ENCODE measurements around the gene ERVK3-1.

The ERVK3-1 gene

DNA sequence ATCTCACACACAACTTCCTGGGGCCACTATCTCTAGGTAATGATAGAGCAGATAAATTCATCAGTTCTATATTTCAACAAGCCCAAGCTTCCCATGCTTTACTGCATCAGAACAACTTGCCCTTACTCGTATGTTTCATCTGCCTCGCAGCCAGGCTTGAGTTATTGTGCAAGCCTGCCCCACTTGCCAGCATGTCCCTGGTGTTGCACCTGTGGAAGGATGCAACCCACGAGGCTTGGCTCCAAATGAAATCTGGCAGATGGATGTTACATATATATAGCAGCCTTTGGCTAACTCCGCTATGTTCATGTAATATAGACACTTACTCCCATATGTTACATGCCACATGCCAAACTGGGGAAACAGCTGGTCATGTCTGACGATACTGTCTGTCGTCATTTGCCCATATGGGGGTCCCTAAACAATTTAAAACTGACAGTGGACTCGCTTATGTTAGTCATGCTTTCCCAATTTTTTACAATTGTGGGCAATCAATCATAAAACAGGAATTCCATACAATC, 6.2 kb downstream of the ERVK3-1 start:
- no peak overlapping the region for H3K4me2 ChIP-seq (ENCODE audit: low read length)
- H3K79me2 ChIP-seq (ENCODE audit: low read length), result peaks cover 27% of the 10 kb centered on the region
- H3K36me3 ChIP-seq (replicated peaks; ENCODE audit: low read depth, low read length), result peaks cover 84% of the 10 kb centered on the region

DNA sequence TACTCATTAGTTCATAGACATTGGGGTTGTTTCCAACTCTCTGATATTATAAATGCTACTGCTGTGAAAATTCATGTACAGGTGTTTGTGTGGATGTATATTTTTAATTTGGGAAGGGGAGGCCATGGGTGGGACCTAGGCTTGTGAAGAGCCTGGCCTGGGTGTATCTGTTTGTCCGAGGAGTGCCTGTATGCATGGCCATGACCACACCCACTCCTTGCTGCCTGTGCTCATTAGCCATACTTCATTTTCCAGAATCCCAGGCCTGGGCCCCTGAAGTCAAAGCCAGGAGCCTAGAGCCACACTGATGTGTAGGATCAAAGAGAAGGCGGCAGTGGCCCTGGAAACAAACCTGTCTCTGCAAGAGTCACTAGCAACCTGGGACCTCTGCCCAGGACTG, 10.4 kb downstream of the ERVK3-1 start:
- Histone ChIP-seq H4K20me1 (ENCODE audit: insufficient read depth, low read length) (peaks cover 10% of the 10 kb centered on the region), H3K27ac (ENCODE audit: low read length) (no peak overlapping the region), H3K4me2 (ENCODE audit: low read length) (no peak overlapping the region), H3K4me1 (ENCODE audit: low read length) (no peaks in the 10 kb centered on the region), H3K4me3 (ENCODE audit: low read length) (no peak overlapping the region), H3K9ac (ENCODE audit: low read length) (no peak overlapping the region), H3K79me2 (ENCODE audit: low read length) (peaks cover 9% of the 10 kb centered on the region), H2AFZ (ENCODE audit: low read depth, low read length) (no peak overlapping the region), H3K9me3 (ENCODE audit: insufficient read depth, low read length) (no peaks in the 10 kb centered on the region), H3K36me3 (replicated peaks; ENCODE audit: low read depth, low read length) (peaks cover 48% of the 10 kb centered on the region), H3K27me3 (ENCODE audit: low read depth, low read length) (no peaks in the 10 kb centered on the region)
- TF ChIP-seq, protein P1, sequence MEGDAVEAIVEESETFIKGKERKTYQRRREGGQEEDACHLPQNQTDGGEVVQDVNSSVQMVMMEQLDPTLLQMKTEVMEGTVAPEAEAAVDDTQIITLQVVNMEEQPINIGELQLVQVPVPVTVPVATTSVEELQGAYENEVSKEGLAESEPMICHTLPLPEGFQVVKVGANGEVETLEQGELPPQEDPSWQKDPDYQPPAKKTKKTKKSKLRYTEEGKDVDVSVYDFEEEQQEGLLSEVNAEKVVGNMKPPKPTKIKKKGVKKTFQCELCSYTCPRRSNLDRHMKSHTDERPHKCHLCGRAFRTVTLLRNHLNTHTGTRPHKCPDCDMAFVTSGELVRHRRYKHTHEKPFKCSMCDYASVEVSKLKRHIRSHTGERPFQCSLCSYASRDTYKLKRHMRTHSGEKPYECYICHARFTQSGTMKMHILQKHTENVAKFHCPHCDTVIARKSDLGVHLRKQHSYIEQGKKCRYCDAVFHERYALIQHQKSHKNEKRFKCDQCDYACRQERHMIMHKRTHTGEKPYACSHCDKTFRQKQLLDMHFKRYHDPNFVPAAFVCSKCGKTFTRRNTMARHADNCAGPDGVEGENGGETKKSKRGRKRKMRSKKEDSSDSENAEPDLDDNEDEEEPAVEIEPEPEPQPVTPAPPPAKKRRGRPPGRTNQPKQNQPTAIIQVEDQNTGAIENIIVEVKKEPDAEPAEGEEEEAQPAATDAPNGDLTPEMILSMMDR (IDR thresholded peaks at IDR 0.05; ENCODE audit: low read depth, low read length), result no peak
- TF ChIP-seq EZH2phosphoT487 (IDR thresholded peaks at IDR 0.05; ENCODE audit: low read depth), result no peak

More for the DNA sequence above, 6.2 kb downstream of the ERVK3-1 start:
- Histone ChIP-seq H3K9ac (ENCODE audit: low read length) (no peak overlapping the region), H3K27me3 (ENCODE audit: low read depth, low read length) (no peaks in the 10 kb centered on the region), H2AFZ (ENCODE audit: low read depth, low read length) (no peak overlapping the region), H3K27ac (ENCODE audit: low read length) (no peak overlapping the region), H3K4me1 (ENCODE audit: low read length) (peaks cover 1% of the 10 kb centered on the region), H3K4me3 (ENCODE audit: low read length) (no peak overlapping the region), H4K20me1 (ENCODE audit: insufficient read depth, low read length) (peaks cover 4% of the 10 kb centered on the region), H3K9me3 (ENCODE audit: insufficient read depth, low read length) (no peaks in the 10 kb centered on the region)
- TF ChIP-seq EZH2phosphoT487 (IDR thresholded peaks at IDR 0.05; ENCODE audit: low read depth), result no peak
- TF ChIP-seq, protein P1 (IDR thresholded peaks at IDR 0.05; ENCODE audit: low read depth, low read length), result no peak

DNA sequence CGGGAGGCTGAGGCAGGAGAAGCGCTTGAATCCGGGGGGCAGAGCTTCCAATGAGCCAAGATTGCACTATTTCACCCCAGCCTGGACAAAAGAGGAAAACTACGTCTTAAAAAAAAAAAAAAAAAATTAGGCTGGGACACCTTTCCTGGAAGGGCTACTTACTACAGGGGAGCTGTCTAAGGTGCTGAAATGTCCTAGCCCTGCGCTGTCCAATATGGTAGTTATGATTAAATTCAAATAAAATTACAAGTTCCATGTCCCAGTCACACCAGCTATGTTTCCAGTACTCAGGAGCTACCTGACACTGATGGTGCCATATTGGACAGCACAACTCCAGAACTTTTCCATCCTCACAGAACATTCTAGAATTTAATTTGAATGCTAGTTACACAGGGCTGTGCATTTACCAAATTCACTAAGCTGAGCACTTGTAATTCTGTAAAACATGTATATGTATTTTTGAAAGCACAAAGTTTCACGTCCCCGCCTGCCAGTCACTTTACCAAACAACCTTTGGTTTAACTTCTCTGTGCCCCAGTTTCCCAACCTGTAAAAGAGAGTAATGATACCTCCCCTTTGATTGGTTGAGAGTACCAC, 12.4 kb downstream of the ERVK3-1 start:
- H3K9me3 ChIP-seq (ENCODE audit: insufficient read depth, low read length), result no peaks in the 10 kb centered on the region
- peaks cover 35% of the 10 kb centered on the region for H3K36me3 ChIP-seq (replicated peaks; ENCODE audit: low read depth, low read length)
- no peaks in the 10 kb centered on the region for H3K79me2 ChIP-seq (ENCODE audit: low read length)
- no peak overlapping the region for H2AFZ ChIP-seq (ENCODE audit: low read depth, low read length)
- TF ChIP-seq, protein P1 (IDR thresholded peaks at IDR 0.05; ENCODE audit: low read depth, low read length), result no peak
- TF ChIP-seq EZH2phosphoT487 (IDR thresholded peaks at IDR 0.05; ENCODE audit: low read depth), result no peak
- H3K4me1 ChIP-seq (ENCODE audit: low read length), result no peaks in the 10 kb centered on the region
- no peak overlapping the region for H3K27ac ChIP-seq (ENCODE audit: low read length)
- no peak overlapping the region for H3K4me2 ChIP-seq (ENCODE audit: low read length)
- no peak overlapping the region for H3K4me3 ChIP-seq (ENCODE audit: low read length)
- peaks cover 10% of the 10 kb centered on the region for H4K20me1 ChIP-seq (ENCODE audit: insufficient read depth, low read length)
- H3K9ac ChIP-seq (ENCODE audit: low read length), result no peak overlapping the region
- H3K27me3 ChIP-seq (ENCODE audit: low read depth, low read length), result no peaks in the 10 kb centered on the region

DNA sequence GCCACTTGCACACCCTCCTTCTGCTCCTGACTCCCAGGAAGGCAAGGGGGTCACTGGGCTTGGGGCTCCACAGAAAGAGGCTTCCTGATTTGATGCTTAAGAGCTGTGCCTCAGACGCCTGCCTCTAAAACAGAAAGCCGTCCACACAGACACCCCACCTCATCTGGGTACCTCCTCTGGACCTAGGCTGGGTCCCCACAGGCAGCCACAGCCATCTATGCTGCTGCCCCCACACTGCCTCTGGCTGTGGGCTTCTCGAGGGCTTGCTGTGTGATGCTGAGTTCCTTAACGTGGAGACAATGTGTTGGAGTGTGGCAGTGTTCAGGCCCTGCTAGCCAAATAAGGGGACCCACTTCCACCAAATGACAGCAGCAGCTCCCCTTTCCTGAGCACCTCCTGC, 13.1 kb downstream of the ERVK3-1 start:
- no peak overlapping the region for H3K4me3 ChIP-seq (ENCODE audit: low read length)
- no peaks in the 10 kb centered on the region for H3K27me3 ChIP-seq (ENCODE audit: low read depth, low read length)
- TF ChIP-seq, protein P1 (IDR thresholded peaks at IDR 0.05; ENCODE audit: low read depth, low read length), result no peak
- TF ChIP-seq EZH2phosphoT487 (IDR thresholded peaks at IDR 0.05; ENCODE audit: low read depth), result no peak
- H4K20me1 ChIP-seq (ENCODE audit: insufficient read depth, low read length), result peaks cover 10% of the 10 kb centered on the region
- H3K9ac ChIP-seq (ENCODE audit: low read length), result no peak overlapping the region
- no peak overlapping the region for H3K27ac ChIP-seq (ENCODE audit: low read length)
- H3K4me2 ChIP-seq (ENCODE audit: low read length), result no peak overlapping the region
- no peaks in the 10 kb centered on the region for H3K79me2 ChIP-seq (ENCODE audit: low read length)
- H3K9me3 ChIP-seq (ENCODE audit: insufficient read depth, low read length), result no peaks in the 10 kb centered on the region
- peaks cover 28% of the 10 kb centered on the region for H3K36me3 ChIP-seq (replicated peaks; ENCODE audit: low read depth, low read length)
- H2AFZ ChIP-seq (ENCODE audit: low read depth, low read length), result no peak overlapping the region
- H3K4me1 ChIP-seq (ENCODE audit: low read length), result no peaks in the 10 kb centered on the region

Data from OCI-LY3 (cell line).